IPS DF 19.7 (cell line): ENCODE measurements around the gene GZF1.
"Not testable (repeated sequence)": the region's sequence is repeated elsewhere in the genome, so short reads cannot be mapped to it uniquely, and the experiment has no call there.

Experiments used
- DNase-seq: peaks from one replicate; pipeline ENCODE4 v3.0.0-alpha.2; 2013; ENCODE audit warnings: low read depth, low spot score

GZF1 gene

DNA sequence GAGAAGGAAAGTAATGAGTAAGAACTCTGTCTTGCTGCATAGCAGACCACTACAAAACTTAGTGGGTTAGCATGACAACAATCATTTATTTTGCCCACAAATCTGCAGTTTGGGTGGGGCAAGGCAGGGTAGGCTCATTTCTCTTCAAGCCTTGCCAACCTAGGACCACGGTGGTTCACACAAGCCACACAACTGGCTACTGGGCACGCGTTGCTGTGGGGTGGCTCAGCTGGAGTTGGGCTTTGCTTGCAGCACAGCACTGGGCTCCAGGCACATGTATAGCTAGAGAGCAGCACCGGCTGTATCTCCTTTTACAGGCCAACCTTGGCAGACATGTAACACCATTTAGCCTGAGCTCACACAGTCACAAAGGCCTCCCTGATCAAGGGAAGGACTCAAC is 16.0 kb upstream of the GZF1 start:
- no peak for DNase-seq

DNA sequence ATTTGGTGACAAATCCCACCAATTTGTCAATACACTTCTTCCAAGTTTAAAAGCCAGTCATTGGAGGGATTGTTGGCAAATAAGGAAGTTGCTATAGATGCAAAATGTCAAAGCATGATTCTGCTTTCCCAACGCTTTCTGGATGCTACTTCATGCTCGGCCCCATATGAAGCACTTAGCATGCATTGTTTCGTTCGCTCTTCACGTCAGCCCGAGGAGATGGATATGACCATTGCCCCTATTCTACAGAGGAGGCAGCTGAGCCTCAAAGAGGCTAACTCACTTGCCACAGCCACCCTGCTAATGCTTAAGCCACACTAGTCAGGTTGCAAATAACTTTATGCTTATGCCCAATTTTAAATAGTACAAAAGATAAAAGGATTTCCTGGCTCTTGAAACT is 14.2 kb upstream of the GZF1 start:
- DNase-seq = no peak

DNA sequence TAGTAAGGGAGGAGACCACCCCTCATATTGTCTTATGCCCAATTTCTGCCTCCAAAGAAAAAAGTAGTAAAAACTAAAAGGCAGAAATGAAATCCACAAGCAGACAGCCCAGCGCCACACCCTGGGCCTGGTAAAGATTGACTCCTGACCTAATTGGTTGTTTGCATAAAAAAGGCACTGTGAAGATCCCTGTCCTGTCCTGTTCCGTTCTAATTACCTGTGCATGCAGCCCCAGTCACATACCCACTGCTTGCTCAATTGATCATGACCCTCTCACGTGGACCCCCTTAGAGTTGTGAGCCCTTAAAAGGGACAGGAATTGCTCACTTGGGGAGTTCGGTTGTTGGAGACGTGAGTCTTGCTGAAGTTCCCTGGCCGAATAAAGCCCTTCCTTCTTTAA is 13.5 kb upstream of the GZF1 start:
- not testable (repeated sequence) for DNase-seq

- no peak for DNase-seq
These were observed 12.4 kb upstream of the GZF1 start for GRCh38 chr20:23349338-23350195.

- DNase-seq = no peak
These were observed 11.6 kb upstream of the GZF1 start, which contains the start of gene NXT1 for GRCh38 chr20:23350196-23350903. Gene NXT1, plus strand, starts transcription at chr20:23350791. Its CDS starts 3,251 bp downstream, at chr20:23354042.

DNA sequence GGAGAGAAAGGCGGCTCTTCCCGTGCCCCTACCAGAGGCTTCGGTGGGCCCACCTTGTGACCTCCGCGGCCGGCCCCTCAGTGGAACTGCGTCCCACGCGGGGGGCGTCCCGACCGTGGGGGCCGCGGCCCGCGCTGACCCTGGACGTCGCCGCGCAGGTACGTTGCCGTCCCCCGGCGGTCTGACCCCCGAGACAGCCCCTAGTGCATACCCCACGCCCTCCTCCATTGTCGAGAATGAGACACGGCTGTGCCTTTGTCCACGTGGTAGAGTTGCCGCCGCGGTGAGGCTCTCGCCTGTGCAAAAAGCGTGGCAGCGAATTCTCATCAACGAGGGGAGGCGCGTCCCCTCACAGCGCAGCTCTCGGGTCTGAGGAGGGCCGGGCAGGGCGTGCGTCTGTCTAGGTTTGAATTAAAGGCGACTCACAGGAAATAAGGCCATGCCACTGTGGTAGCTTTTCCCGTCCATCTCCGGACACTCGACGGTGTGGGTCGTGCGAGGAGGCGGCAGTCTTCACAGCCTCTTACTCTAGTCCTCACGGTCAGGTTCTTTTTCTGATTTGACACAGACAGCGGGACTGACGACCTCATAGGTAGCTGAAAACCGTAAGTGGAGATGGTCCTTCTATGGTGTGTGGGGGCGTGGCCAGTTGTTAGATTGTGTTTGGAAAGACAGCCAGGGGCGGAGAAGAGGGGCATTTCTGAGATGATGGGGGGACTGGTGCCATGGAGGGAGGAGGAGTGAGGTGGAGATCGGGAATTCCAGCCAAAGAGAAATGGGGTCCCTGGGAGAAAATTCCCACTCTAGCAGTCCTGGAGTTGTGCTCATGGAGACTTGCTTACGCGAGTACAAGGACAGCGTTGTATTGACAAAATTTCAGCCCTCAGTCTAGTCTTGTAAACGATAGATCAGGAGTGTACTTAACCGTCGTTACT is 10.8 kb upstream of the GZF1 start:
- no peak for DNase-seq

- no peak for DNase-seq
These were observed 5.8 kb upstream of the GZF1 start for GRCh38 chr20:23356203-23356602.

DNA sequence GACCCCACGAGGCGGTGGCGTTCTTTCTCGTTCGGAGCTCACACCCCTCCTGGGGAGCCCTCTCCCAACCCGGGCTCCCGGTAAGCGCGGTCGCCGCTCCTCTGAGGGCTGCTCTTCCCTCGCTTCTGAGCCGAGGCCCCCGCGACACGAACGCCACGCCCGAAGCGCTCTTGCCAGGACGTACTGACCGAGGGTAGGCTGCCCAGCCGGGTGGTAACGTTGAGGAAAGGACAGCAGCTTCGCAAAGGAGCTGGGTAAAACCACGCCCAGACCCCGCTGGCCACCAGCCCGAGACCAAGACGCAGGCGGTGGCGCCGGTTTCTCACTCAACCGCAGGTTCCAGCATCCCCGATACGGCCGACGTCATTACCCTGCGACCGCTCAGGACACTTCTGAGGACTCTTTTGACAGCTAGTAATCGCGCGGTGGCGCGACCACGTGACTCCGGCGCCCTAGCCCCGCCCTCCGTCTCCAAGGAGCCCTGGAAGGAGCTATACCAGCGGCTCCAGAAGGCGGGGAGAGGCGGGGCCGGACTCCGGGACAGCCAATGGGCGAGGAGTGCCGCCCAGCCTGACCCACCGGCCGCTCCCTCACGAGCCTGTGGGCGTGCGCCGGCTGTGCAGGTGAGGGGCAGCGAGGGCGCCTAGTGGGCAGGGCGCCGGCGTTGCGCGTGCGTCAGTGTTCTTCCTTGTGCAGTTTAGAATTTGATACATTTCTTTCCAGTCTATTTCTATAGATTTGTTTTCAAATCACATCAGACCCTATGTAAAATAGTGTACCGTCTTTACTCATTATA is 4.0 kb upstream of the GZF1 start:
- DNase-seq = peak; percentile 97

DNA sequence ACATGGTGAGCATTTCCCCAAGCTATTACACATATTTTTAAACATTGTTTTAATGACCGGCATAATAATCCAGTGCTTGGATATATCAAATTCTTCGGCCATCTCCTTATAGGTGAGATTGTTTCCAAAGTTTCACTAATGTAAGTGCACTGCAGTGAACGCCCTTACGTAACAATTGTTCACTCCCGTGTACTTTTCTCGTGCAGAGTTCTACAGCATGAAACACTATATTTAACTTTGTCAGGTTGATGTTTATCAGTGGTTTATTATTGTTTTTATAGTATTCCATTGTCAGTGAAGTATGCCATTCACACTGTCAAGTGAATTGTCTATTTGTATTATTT is 3.4 kb upstream of the GZF1 start:
- no peak for DNase-seq

DNA sequence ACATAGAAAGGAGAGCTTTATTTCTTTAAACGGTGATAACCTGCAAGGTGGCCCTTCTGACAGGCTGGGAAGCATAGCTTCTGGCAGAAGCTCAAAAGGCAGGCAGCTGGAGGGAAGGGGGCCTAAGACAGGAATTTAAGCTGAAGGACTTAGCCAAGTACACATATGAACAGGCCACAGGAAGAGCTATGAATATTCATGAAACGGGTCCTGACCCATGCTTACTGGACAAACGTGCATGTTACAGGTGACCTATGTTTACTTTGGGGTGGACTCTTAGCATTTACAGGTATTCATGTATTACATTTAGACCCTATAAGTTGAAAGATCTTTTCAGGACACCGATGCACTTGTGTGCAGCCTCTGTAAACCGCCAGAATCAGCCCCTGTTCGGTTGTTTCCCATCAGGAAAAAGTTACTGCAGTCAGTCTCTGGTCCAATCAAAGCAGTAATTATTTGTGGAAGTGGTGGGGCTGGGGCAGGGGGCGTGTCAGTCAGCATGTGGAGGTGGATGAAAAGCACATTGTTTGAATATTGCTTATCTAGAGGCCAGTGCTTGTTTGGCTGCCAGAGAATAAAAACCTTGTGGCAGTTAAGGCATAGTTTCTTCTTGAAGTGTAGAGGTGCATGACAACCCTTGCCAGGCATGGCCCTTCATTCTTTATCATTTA is 2.9 kb upstream of the GZF1 start:
- no peak for DNase-seq

GRCh38 chr20:23360531-23360930 is 1.5 kb upstream of the GZF1 start:
- no peak for DNase-seq

GRCh38 chr20:23361119-23361475 is 885 bp upstream of the GZF1 start:
- no peak for DNase-seq

GRCh38 chr20:23362392-23363256 is 642 bp downstream of the GZF1 start:
- DNase-seq = no peak

GRCh38 chr20:23363257-23363649 is 1.3 kb downstream of the GZF1 start:
- DNase-seq = no peak

GRCh38 chr20:23365390-23366165 is 3.6 kb downstream of the GZF1 start:
- DNase-seq = no peak

DNA sequence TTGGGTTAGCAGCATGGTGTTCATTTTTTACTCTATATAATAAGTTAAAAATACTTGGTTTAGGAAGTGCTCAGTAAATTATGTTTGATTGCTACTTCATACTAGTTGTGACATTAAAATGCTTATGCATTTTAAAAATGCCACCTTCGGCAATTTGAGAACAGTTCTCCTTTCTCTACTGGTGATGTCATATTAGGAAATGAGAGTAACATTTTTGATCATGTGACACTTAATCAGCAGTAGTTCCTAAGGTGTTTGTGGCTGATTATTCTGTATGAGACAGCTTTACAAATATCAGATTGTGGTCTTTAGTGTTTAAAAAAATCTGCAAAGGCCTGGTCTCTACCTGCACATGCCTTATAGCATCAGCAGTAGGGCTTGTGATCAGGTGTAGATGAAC is 4.4 kb downstream of the GZF1 start:
- no peak for DNase-seq

DNA sequence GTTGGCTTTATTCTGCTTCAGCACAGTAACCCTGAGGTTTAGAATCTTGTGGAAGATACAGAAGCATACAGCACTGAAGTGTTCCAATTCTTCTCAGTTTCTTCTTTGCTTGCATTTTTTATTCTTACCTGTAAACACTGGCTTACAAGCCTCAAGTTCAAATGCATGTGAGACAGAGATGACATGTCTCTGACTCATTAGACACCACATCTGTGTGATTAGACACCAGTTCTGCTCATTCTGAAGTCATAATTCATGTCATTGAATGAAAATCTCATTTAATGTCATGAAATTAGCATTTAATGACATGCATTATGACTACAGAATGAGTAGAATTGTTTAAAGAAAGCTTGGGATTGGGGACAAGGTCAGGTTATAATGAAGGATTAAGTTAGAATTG is 5.8 kb downstream of the GZF1 start:
- no peak for DNase-seq

DNA sequence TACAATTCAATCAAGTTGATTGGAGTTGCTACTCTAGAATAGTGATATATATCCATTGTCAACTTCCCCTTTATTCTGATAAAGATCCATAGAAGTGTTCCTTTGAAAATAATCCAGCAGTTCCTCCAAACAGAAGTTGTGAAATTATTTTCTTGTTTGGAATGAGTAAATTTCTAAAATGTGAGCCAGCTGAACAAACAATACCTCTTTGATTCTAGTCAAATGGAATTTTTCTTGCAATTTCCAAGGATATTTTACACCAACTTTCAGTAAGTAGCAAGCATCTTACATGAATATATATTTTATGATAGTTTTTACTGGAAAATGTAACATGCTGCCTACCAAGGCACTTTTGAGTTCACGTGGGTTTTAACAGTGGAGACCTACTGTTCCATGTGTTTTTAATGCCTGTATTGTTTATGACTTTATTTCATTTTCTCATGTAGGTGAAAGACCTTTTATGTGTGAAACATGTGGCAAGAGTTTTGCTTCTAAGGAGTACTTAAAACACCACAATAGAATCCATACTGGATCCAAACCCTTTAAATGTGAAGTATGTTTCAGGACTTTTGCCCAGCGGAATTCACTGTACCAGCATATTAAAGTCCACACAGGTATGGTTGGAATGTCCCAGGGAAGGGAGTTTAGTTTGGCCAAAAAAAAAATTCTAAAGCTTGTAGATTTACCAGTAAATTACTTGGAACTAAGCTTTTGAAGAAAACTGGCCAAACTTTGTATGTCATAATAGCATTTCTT is 6.5 kb downstream of the GZF1 start:
- DNase-seq = no peak
